Measurements from ENCODE around the gene ACSL1. TPM values are rescaled to one million over a fixed set of nuclear protein-coding genes. Genes with fewer than 3 reads are reported as not detected.

The ACSL1 gene
- total and polyA plus RNA-seq, 9 of the 15 experiments (the other 6 are each of a cell fraction or from before 2014, with no cell fraction given), result 6.7 to 24.1 (median 15.0) TPM

GRCh38 chr4:184825141-184825895, 450 bp downstream of the ACSL1 start (continued):
- TF ChIP-seq MGA (IDR thresholded peaks at IDR 0.05) (peak; percentile 82), C11orf30 (IDR thresholded peaks at IDR 0.05; ENCODE audit: low read depth) (no peak), MAX (CRISPR knock-in tag; IDR thresholded peaks at IDR 0.05) (peak; percentile 64), ZNF217 (CRISPR knock-in tag; IDR thresholded peaks at IDR 0.05) (no peak), PTTG1 (tag; IDR thresholded peaks at IDR 0.05; ENCODE audit: low read depth) (no peak), CHD1 (IDR thresholded peaks at IDR 0.05; ENCODE audit: low read length) (peak; percentile 45), ETV5 (CRISPR knock-in tag; IDR thresholded peaks at IDR 0.05; ENCODE audit: low read depth) (no peak), ID3 (CRISPR knock-in tag; IDR thresholded peaks at IDR 0.05) (no peak), ID3 (tag; IDR thresholded peaks at IDR 0.05) (no peak), HDAC2 (IDR thresholded peaks at IDR 0.05) (no peak), RNF219 (CRISPR knock-in tag; IDR thresholded peaks at IDR 0.05) (no peak), JUNB (CRISPR knock-in tag; conservative IDR thresholded peaks at IDR 0.05) (no peak), MYC (IDR thresholded peaks at IDR 0.05; ENCODE audit: low read depth, low read length) (0 out of 2 replicates have a peak, but pooled peaks have one; percentile 11), MYC (CRISPR knock-in tag; IDR thresholded peaks at IDR 0.05; ENCODE audit: borderline replicate concordance, low read depth) (no peak)

Measured in K562 (cell line).